ENCODE results near the gene ADORA1.

ADORA1 gene

DNA sequence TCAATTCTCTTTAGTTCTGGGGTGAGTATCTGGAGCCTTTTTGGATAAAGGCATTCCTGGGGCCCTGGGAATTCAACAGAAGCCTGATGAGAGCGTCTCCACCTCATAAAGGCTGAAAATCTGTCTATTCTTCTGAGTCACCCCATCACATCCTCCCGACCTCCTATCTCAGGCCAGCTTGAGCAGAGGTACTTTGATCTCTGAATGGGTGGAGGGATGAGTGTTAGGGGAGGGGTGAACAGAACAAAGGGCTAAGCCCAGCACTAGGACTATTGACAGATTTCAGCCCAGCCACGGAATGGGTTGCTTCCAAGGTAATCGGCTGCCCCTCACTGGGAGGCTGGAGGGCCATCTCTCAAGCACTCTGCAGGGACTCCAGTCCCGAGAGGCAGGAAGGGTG, 50.6 kb downstream of the ADORA1 start:
- no peak for TF ChIP-seq SIN3A (IDR thresholded peaks at IDR 0.05; ENCODE audit: borderline replicate concordance, insufficient read depth, low read length)
- no peak for TF ChIP-seq FOXP2 (optimal IDR thresholded peaks at IDR 0.05; ENCODE audit: borderline replicate concordance, extremely low read depth, extremely low read length, insufficient read depth)
- no peak for TF ChIP-seq POLR2AphosphoS5 (IDR thresholded peaks at IDR 0.05; ENCODE audit: low read depth, low read length)

DNA sequence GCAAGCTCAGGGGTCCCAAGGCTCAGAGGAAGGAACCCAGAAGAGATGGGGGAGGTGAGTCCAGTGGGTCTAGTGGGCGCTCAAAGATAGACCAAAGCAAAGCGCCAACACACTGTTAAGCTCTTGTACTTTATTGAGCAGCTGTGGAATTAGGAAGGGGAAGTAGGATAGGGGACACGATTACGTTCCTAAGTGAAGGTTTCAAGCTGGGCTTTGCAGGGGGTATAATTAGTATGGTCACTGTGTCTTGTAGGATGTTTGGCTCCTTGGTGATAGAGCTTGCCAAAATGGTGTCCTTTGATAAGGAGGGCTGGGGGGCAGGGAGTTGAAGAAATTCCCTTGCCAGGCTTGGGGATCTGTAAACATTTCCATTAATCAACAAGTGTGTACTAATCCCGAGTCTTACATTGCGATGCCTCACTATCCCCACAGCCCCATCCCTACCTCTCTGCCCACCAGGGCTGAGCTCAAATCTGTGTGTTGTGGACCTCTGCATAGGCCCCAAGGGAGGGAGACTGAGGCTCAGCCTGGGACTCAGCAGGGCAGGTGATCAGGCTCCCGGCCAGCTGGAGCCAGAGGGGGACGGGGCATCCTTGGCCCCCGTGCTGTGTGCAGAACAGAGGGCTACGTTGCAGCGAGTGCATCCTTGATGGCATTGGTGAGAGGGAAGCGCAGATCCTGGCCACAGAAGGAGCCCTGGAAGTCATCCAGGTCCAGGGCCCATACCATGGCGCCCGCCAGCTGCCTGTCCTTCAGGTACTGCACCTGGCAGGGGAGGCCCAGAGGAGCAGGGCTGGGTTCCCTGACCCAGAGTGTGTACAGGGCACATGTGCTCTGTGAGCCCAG, 51.5 kb downstream of the ADORA1 start:
- TF ChIP-seq, protein P1, sequence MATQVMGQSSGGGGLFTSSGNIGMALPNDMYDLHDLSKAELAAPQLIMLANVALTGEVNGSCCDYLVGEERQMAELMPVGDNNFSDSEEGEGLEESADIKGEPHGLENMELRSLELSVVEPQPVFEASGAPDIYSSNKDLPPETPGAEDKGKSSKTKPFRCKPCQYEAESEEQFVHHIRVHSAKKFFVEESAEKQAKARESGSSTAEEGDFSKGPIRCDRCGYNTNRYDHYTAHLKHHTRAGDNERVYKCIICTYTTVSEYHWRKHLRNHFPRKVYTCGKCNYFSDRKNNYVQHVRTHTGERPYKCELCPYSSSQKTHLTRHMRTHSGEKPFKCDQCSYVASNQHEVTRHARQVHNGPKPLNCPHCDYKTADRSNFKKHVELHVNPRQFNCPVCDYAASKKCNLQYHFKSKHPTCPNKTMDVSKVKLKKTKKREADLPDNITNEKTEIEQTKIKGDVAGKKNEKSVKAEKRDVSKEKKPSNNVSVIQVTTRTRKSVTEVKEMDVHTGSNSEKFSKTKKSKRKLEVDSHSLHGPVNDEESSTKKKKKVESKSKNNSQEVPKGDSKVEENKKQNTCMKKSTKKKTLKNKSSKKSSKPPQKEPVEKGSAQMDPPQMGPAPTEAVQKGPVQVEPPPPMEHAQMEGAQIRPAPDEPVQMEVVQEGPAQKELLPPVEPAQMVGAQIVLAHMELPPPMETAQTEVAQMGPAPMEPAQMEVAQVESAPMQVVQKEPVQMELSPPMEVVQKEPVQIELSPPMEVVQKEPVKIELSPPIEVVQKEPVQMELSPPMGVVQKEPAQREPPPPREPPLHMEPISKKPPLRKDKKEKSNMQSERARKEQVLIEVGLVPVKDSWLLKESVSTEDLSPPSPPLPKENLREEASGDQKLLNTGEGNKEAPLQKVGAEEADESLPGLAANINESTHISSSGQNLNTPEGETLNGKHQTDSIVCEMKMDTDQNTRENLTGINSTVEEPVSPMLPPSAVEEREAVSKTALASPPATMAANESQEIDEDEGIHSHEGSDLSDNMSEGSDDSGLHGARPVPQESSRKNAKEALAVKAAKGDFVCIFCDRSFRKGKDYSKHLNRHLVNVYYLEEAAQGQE (IDR thresholded peaks at IDR 0.05; ENCODE audit: insufficient read depth in 1 of 2, low read depth in 2 of 2, low read length in 2 of 2) = no peak
- no peak for TF ChIP-seq SIN3A (IDR thresholded peaks at IDR 0.05; ENCODE audit: borderline replicate concordance, insufficient read depth, low read length)
- TF ChIP-seq FOXP2 (optimal IDR thresholded peaks at IDR 0.05; ENCODE audit: borderline replicate concordance, extremely low read depth, extremely low read length, insufficient read depth) = no peak

DNA sequence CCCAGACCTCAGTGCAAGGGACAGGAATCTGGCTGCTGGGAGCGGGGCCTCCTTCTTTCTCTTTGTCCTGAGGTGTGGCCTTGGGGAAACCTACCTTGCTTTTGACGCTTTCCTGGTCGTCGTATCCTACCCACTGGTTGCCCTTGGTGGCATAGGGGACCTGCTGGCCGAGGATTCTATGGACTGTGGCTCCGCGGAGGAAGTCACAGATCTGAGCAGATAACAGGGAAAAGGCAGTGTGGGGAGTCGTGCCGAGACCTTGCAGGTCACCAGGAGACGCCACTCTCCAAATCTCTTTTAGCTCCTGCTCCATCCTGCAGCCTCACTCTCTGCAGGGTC, 52.1 kb downstream of the ADORA1 start:
- TF ChIP-seq POLR2AphosphoS5 (IDR thresholded peaks at IDR 0.05; ENCODE audit: low read depth, low read length) (no peak), SIN3A (IDR thresholded peaks at IDR 0.05; ENCODE audit: borderline replicate concordance, insufficient read depth, low read length) (no peak), TAF1 (IDR thresholded peaks at IDR 0.05; ENCODE audit: borderline replicate concordance, insufficient read depth, low read length) (no peak), FOXP2 (optimal IDR thresholded peaks at IDR 0.05; ENCODE audit: borderline replicate concordance, extremely low read depth, extremely low read length, insufficient read depth) (no peak)
- TF ChIP-seq, protein P1 (IDR thresholded peaks at IDR 0.05; ENCODE audit: insufficient read depth in 1 of 2, low read depth in 2 of 2, low read length in 2 of 2) = no peak

DNA sequence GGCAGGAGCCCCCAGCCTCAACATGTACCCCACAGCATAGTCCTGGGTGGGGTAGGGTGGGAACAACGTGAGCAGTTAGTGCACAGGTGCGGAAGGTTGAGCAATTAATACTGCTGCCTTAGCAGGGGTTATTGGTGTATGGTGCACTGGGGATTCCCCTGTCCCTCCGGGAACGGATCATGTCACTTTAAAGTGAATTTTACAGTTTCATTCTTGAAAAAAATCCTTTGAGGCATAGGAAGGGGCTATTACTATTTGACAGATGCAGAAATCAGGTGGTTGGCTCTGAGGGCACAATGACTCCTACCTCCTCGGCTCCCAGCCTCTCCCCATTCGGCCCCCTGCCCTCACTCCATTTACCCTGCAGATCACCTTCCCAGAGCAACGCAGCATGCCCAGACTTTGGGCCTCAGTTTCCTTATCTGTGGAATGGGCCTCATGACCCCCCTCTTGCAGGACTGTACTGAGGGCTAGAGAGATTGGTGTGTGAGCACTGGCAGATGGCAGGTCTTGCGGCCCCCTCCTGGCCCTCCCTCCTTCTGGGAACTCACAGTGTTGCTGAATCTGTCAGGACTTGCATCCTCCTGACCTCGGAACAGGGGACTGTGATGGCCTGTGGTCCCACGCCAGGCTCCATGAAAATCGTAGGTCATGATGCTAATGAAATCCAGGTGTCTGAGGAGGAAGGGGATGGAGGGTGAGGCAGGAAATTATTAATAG, 53.2 kb downstream of the ADORA1 start:
- no peak for TF ChIP-seq TAF1 (IDR thresholded peaks at IDR 0.05; ENCODE audit: borderline replicate concordance, insufficient read depth, low read length)
- no peak for TF ChIP-seq POLR2AphosphoS5 (IDR thresholded peaks at IDR 0.05; ENCODE audit: low read depth, low read length)
- TF ChIP-seq FOXP2 (optimal IDR thresholded peaks at IDR 0.05; ENCODE audit: borderline replicate concordance, extremely low read depth, extremely low read length, insufficient read depth) = no peak
- TF ChIP-seq SIN3A (IDR thresholded peaks at IDR 0.05; ENCODE audit: borderline replicate concordance, insufficient read depth, low read length) = no peak
- TF ChIP-seq, protein P1 (IDR thresholded peaks at IDR 0.05; ENCODE audit: insufficient read depth in 1 of 2, low read depth in 2 of 2, low read length in 2 of 2) = no peak

DNA sequence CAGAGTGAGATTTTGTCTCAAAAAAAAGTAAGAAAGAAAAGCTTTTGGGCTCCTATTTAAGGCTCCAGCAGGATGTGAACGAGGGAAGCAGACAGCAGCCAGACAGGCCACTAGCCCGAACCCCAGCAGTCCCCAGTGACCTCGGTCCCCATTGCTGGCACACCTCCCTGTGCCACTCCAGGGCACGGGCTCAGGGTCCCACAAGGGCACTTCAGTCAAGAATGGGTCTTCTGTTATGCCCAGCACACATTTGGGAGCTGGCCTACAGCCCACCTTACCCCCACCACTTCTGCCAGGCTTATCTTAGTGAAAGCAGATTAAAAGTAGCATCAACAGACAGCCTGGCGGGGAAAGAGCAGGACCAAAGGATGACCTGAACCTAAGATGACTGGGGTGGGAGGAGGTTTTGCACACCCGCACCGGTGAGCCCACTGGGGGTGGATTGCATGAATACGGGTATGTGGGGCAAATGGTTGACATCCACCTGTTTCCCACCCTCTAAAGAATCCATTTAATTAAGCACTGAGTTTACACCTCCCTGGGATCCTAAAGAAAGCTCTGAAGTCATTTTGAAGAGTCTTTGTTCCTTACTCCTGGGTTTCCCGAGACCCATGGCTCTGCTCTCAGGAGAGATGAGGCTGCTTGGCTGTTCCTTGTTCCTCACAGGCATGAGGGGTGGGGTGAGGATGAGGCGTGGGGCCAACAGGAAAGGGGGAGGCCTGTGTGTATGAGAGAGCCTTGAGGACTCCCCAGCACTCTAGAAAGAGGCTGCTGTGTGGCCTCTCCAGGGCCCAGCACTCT, 54.3 kb downstream of the ADORA1 start:
- TF ChIP-seq POLR2AphosphoS5 (IDR thresholded peaks at IDR 0.05; ENCODE audit: low read depth, low read length) = no peak
- TF ChIP-seq SIN3A (IDR thresholded peaks at IDR 0.05; ENCODE audit: borderline replicate concordance, insufficient read depth, low read length) = no peak
- no peak for TF ChIP-seq FOXP2 (optimal IDR thresholded peaks at IDR 0.05; ENCODE audit: borderline replicate concordance, extremely low read depth, extremely low read length, insufficient read depth)
- TF ChIP-seq TAF1 (IDR thresholded peaks at IDR 0.05; ENCODE audit: borderline replicate concordance, insufficient read depth, low read length) = no peak
- TF ChIP-seq, protein P1 (IDR thresholded peaks at IDR 0.05; ENCODE audit: insufficient read depth in 1 of 2, low read depth in 2 of 2, low read length in 2 of 2) = no peak

Measured in PFSK-1 (cell line).